HCT116 (cell line): ENCODE data around the gene MLLT6. TPM values are rescaled to one million over a fixed set of nuclear protein-coding genes. Genes with fewer than 3 reads are reported as not detected.

Experiments
- ATAC-seq: fragments of 200-7000 bp; cut with Tn5 transposase; 2 replicates; pipeline ENCODE4 v1.9.1; 2020; ENCODE audit warnings: mild to moderate bottlenecking, moderate library complexity
- BruUV-seq: library from RNA; stranded (reverse); fragments of 400-500 nt; replicated peaks from 2 replicates; lab custom pipeline; 2021; lab: Mats Ljungman, UMichigan
- CTCF ChIA-PET: fragments of 300-600 bp; sonication (Branson Sonifier 250); formaldehyde crosslinking; loops from one replicate; lab custom pipeline; 2021; ENCODE audit warnings: antibody characterized with exemption; lab: Charles Lee
- POLR2A ChIA-PET: fragments of 300-600, 350-600 bp; sonication (Branson Sonifier 250); formaldehyde crosslinking; loops from one replicate; lab custom pipeline; 2021; ENCODE audit warnings: antibody characterized with exemption; lab: Charles Lee
- RAD21 ChIA-PET, 2 experiments: fragments of 300-600 bp; sonication (Branson Sonifier 250); formaldehyde crosslinking; loops; one replicate each; lab custom pipeline; 2023; ENCODE audit warnings: low total read pairs in 2 of 2; ENCODE audit not compliant: uncharacterized antibody in 2 of 2, unreplicated experiment in 2 of 2, low non-redundant PET in 1 of 2; lab: Charles Lee
- DNase-seq: peaks from one replicate; pipeline ENCODE4 v3.0.0-alpha.2; 2010; ENCODE audit warnings: low read depth, low spot score
- H2AFZ ChIP-seq: fragments of 200-600 bp; shearing (Covaris generic), sonication (generic); 2 replicates; pipeline ENCODE4 v1.6.1; 2017; ENCODE audit warnings: low read depth, mixed run types, mixed read lengths, antibody characterized with exemption, low read length; ENCODE audit not compliant: poor library complexity, severe bottlenecking
- H3K27ac ChIP-seq: 2 replicates; pipeline ENCODE4 v1.5.1; 2012; ENCODE audit warnings: low read depth, low read length
- H3K27me3 ChIP-seq: fragments of 200-600 bp; sonication (generic); 2 replicates; pipeline ENCODE4 v1.6.1; 2016; ENCODE audit warnings: mixed run types, low read length, mixed read lengths; ENCODE audit not compliant: insufficient read depth
- H3K36me3 ChIP-seq, 2 experiments: fragments of 200-500 bp in 1 of 2; fragments of 200-600 bp in 1 of 2; sonication (Bioruptor generic) in 1 of 2; sonication (generic) in 1 of 2; 2 replicates each; pipeline versions ENCODE4 v1.5.1 to v1.6.1; 2014 to 2016; ENCODE audit warnings: low read length in 2 of 2, inconsistent platforms in 1 of 2, mixed read lengths in 1 of 2, mixed run types in 1 of 2; ENCODE audit not compliant: insufficient read depth in 2 of 2, control insufficient read depth in 1 of 2
- H3K4me1 ChIP-seq, 2 experiments: fragments of 200-600 bp in 1 of 2; sonication (generic) in 1 of 2; 2 replicates each; pipeline versions ENCODE4 v1.5.1 to v1.6.1; 2012 to 2017; ENCODE audit warnings: low read length in 2 of 2, inconsistent platforms in 1 of 2, mild to moderate bottlenecking in 1 of 2, mixed read lengths in 1 of 2, mixed run types in 1 of 2, moderate library complexity in 1 of 2; ENCODE audit not compliant: insufficient read depth in 2 of 2, control insufficient read depth in 1 of 2
- H3K4me2 ChIP-seq: fragments of 200-600 bp; sonication (generic); 2 replicates; pipeline ENCODE4 v1.6.1; 2017; ENCODE audit warnings: mixed run types, low read length, mixed read lengths
- H3K4me3 ChIP-seq, 2 experiments: fragments of 200-600 bp in 1 of 2; sonication (generic) in 1 of 2; replicated peaks in 1 of 2; 2 replicates each; pipeline ENCODE4 v1.5.1; 2011 to 2016; ENCODE audit warnings: low read length in 2 of 2, control low read depth in 1 of 2, low read depth in 1 of 2, mild to moderate bottlenecking in 1 of 2, mixed read lengths in 1 of 2, mixed run types in 1 of 2
- H3K79me2 ChIP-seq: fragments of 200-600 bp; sonication (generic); 2 replicates; pipeline ENCODE4 v1.6.1; 2017; ENCODE audit warnings: mild to moderate bottlenecking, mixed run types, low read length, moderate library complexity, mixed read lengths; ENCODE audit not compliant: insufficient read depth
- H3K9ac ChIP-seq: fragments of 200-600 bp; sonication (generic); 2 replicates; pipeline ENCODE4 v1.6.1; 2016; ENCODE audit warnings: low read length, mixed read lengths
- H3K9me2 ChIP-seq: fragments of 200-600 bp; sonication (generic), shearing (Covaris generic); 2 replicates; pipeline ENCODE4 v1.6.1; 2017; ENCODE audit warnings: mixed run types, mild to moderate bottlenecking, moderate library complexity; ENCODE audit not compliant: insufficient read depth
- H3K9me3 ChIP-seq, 2 experiments: fragments of 200-500 bp in 1 of 2; fragments of 200-600 bp in 1 of 2; sonication (Bioruptor generic) in 1 of 2; sonication (generic) in 1 of 2; 2 replicates each; pipeline ENCODE4 v1.6.1; 2014 to 2017; ENCODE audit warnings: low read length in 2 of 2, mixed read lengths in 2 of 2, inconsistent platforms in 1 of 2, low read depth in 1 of 2, mild to moderate bottlenecking in 1 of 2, mixed run types in 1 of 2, moderate library complexity in 1 of 2; ENCODE audit not compliant: control insufficient read depth in 1 of 2, insufficient read depth in 1 of 2
- H4K20me1 ChIP-seq: fragments of 200-600 bp; sonication (generic), shearing (Covaris generic); 2 replicates; pipeline ENCODE4 v1.6.1; 2017; ENCODE audit warnings: mixed run types, mild to moderate bottlenecking, moderate library complexity; ENCODE audit not compliant: insufficient read depth
- ATF3 ChIP-seq: IDR thresholded peaks from 2 replicates; pipeline ENCODE4 v1.6.1; 2012
- CBX3 ChIP-seq: IDR thresholded peaks from 2 replicates; pipeline ENCODE4 v1.6.1; 2012; ENCODE audit warnings: low read depth
- EGR1 ChIP-seq: IDR thresholded peaks from 2 replicates; pipeline ENCODE4 v1.6.1; 2012; ENCODE audit warnings: low read depth
- EZH2 ChIP-seq: fragments of 200-600 bp; sonication (generic); IDR thresholded peaks from 2 replicates; pipeline ENCODE4 v1.6.1; 2017; ENCODE audit warnings: antibody characterized with exemption, mixed run types
- FOSL1 ChIP-seq: IDR thresholded peaks from 2 replicates; pipeline ENCODE4 v1.6.1; 2012; ENCODE audit warnings: low read depth
- POLR2A ChIP-seq: IDR thresholded peaks from 2 replicates; pipeline ENCODE4 v1.7.0; 2011; ENCODE audit warnings: borderline replicate concordance; ENCODE audit not compliant: insufficient read depth, insufficient read length; ENCODE audit errors: extremely low read depth
- POLR2AphosphoS5 ChIP-seq: IDR thresholded peaks from 2 replicates; pipeline ENCODE4 v1.6.1; 2011; ENCODE audit warnings: mild to moderate bottlenecking, low read depth, low read length, moderate library complexity
- RAD21 ChIP-seq: IDR thresholded peaks from 2 replicates; pipeline ENCODE4 v1.6.1; 2012; ENCODE audit warnings: low read depth, mild to moderate bottlenecking
- SP1 ChIP-seq: IDR thresholded peaks from 2 replicates; pipeline ENCODE4 v1.6.1; 2012; ENCODE audit warnings: low read depth
- ZFX ChIP-seq: fragments of 450-650 bp; IDR thresholded peaks from 2 replicates; pipeline ENCODE4 v1.6.1; 2017
- intact Hi-C: fragments of 100-400 bp; cut with micrococcal nuclease; formaldehyde crosslinking; loops from 2 replicates; pipeline ENCODE4 v1.10.0; 2022
- total RNA-seq: library from RNA; stranded (reverse); gene quantifications from one replicate; pipeline ENCODE4 v1.2.1, GENCODE V29; 2021; ENCODE audit not compliant: unreplicated experiment
- TF ChIP-seq, protein P1 (sequence below), 3 experiments: fragments of 200-600 bp in 1 of 3; sonication (generic) in 1 of 3; IDR thresholded peaks in 2 of 3; conservative IDR thresholded peaks in 1 of 3; 2 replicates each; pipeline ENCODE4 v1.5.1; 2012 to 2017; ENCODE audit warnings: low read depth in 2 of 3, low read length in 2 of 3, antibody characterized with exemption in 1 of 3, borderline replicate concordance in 1 of 3, control low read depth in 1 of 3, mild to moderate bottlenecking in 1 of 3, mixed read lengths in 1 of 3, mixed run types in 1 of 3, moderate library complexity in 1 of 3; ENCODE audit not compliant: insufficient read depth in 1 of 3
- TF ChIP-seq, protein P2 (sequence below): IDR thresholded peaks from 2 replicates; pipeline ENCODE4 v1.6.1; 2012
- TF ChIP-seq, protein P3 (sequence below): IDR thresholded peaks from 2 replicates; pipeline ENCODE4 v1.6.1; 2011; ENCODE audit warnings: mild to moderate bottlenecking, low read length, moderate library complexity; ENCODE audit not compliant: insufficient replicate concordance; ENCODE audit errors: extremely low read depth
- TF ChIP-seq, protein P4 (sequence below): IDR thresholded peaks from 2 replicates; pipeline ENCODE4 v1.6.1; 2012; ENCODE audit warnings: low read depth

The MLLT6 gene
- total RNA-seq, 1 experiment from 2014 or later: 110 TPM

GRCh38 chr17:38713456-38714075 lies 8.5 kb downstream of the MLLT6 start:
- H3K4me3 ChIP-seq: no peak overlapping the region
- ChIA-PET CTCF (no interaction called here), RAD21 (no interaction called here), POLR2A (no interaction called here)
- ATAC-seq (no peak), DNase-seq (no peak)
- no TSS peak for BruUV-seq
- no peaks in the 10 kb centered on the region for H3K27me3 ChIP-seq
- TF ChIP-seq, protein P1, sequence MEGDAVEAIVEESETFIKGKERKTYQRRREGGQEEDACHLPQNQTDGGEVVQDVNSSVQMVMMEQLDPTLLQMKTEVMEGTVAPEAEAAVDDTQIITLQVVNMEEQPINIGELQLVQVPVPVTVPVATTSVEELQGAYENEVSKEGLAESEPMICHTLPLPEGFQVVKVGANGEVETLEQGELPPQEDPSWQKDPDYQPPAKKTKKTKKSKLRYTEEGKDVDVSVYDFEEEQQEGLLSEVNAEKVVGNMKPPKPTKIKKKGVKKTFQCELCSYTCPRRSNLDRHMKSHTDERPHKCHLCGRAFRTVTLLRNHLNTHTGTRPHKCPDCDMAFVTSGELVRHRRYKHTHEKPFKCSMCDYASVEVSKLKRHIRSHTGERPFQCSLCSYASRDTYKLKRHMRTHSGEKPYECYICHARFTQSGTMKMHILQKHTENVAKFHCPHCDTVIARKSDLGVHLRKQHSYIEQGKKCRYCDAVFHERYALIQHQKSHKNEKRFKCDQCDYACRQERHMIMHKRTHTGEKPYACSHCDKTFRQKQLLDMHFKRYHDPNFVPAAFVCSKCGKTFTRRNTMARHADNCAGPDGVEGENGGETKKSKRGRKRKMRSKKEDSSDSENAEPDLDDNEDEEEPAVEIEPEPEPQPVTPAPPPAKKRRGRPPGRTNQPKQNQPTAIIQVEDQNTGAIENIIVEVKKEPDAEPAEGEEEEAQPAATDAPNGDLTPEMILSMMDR (IDR thresholded peaks at IDR 0.05 in 2 of 3, conservative IDR thresholded peaks at IDR 0.05 in 1 of 3; ENCODE audit: borderline replicate concordance in 1 of 3, insufficient read depth in 1 of 3, low read depth in 2 of 3, low read length in 2 of 3): no peak
- no peak for TF ChIP-seq POLR2AphosphoS5
- no peak for TF ChIP-seq EGR1
- TF ChIP-seq, protein P2, sequence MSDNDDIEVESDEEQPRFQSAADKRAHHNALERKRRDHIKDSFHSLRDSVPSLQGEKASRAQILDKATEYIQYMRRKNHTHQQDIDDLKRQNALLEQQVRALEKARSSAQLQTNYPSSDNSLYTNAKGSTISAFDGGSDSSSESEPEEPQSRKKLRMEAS: no peak
- no peak for TF ChIP-seq FOSL1
- no peak for TF ChIP-seq SP1
- no peak for TF ChIP-seq POLR2A
- no peak for TF ChIP-seq ZFX
- TF ChIP-seq EZH2: no peak
- TF ChIP-seq ATF3: no peak
- TF ChIP-seq CBX3: no peak
- TF ChIP-seq, protein P3, sequence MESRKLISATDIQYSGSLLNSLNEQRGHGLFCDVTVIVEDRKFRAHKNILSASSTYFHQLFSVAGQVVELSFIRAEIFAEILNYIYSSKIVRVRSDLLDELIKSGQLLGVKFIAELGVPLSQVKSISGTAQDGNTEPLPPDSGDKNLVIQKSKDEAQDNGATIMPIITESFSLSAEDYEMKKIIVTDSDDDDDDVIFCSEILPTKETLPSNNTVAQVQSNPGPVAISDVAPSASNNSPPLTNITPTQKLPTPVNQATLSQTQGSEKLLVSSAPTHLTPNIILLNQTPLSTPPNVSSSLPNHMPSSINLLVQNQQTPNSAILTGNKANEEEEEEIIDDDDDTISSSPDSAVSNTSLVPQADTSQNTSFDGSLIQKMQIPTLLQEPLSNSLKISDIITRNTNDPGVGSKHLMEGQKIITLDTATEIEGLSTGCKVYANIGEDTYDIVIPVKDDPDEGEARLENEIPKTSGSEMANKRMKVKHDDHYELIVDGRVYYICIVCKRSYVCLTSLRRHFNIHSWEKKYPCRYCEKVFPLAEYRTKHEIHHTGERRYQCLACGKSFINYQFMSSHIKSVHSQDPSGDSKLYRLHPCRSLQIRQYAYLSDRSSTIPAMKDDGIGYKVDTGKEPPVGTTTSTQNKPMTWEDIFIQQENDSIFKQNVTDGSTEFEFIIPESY: no peak
- TF ChIP-seq, protein P4, sequence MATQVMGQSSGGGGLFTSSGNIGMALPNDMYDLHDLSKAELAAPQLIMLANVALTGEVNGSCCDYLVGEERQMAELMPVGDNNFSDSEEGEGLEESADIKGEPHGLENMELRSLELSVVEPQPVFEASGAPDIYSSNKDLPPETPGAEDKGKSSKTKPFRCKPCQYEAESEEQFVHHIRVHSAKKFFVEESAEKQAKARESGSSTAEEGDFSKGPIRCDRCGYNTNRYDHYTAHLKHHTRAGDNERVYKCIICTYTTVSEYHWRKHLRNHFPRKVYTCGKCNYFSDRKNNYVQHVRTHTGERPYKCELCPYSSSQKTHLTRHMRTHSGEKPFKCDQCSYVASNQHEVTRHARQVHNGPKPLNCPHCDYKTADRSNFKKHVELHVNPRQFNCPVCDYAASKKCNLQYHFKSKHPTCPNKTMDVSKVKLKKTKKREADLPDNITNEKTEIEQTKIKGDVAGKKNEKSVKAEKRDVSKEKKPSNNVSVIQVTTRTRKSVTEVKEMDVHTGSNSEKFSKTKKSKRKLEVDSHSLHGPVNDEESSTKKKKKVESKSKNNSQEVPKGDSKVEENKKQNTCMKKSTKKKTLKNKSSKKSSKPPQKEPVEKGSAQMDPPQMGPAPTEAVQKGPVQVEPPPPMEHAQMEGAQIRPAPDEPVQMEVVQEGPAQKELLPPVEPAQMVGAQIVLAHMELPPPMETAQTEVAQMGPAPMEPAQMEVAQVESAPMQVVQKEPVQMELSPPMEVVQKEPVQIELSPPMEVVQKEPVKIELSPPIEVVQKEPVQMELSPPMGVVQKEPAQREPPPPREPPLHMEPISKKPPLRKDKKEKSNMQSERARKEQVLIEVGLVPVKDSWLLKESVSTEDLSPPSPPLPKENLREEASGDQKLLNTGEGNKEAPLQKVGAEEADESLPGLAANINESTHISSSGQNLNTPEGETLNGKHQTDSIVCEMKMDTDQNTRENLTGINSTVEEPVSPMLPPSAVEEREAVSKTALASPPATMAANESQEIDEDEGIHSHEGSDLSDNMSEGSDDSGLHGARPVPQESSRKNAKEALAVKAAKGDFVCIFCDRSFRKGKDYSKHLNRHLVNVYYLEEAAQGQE: no peak
- no peak for TF ChIP-seq RAD21
- H2AFZ ChIP-seq: no peak overlapping the region
- H3K27ac ChIP-seq: no peak overlapping the region
- peaks cover 21 to 33% of the 10 kb centered on the region in 2 experiments; a peak in 3 of 4 replicates for H3K36me3 ChIP-seq
- H3K9me2 ChIP-seq: no peaks in the 10 kb centered on the region
- peaks cover 9% of the 10 kb centered on the region; the same call in 1 of the 2 replicates for H3K79me2 ChIP-seq
- H3K4me1 ChIP-seq: peaks cover 0 to 10% of the 10 kb centered on the region in 2 experiments; a peak in 3 of 4 replicates
- no peak overlapping the region for H3K9ac ChIP-seq
- no peaks in the 10 kb centered on the region for H3K9me3 ChIP-seq
- no peak overlapping the region for H3K4me2 ChIP-seq
- intact Hi-C loops: no loop called here
- H4K20me1 ChIP-seq: no peaks in the 10 kb centered on the region
